Mesodermal cell (in vitro differentiated cells): Measurements from ENCODE around the gene STAG1.
"Not testable (repeated sequence)": the region's sequence is repeated elsewhere in the genome, so short reads cannot be mapped to it uniquely, and the experiment has no call there.

Source experiments
- H3K27ac ChIP-seq: 2 replicates; pipeline ENCODE4 v1.7.0; 2013; ENCODE audit warnings: mild to moderate bottlenecking, low read depth, low read length, moderate library complexity; ENCODE audit not compliant: severe bottlenecking
- H3K36me3 ChIP-seq: 2 replicates; pipeline ENCODE4 v1.7.1; 2013; ENCODE audit warnings: mild to moderate bottlenecking, low read length, moderate library complexity; ENCODE audit not compliant: control insufficient read depth, insufficient read depth
- H3K4me1 ChIP-seq: one replicate; pipeline ENCODE4 v1.7.1; 2013; ENCODE audit warnings: mild to moderate bottlenecking, low read length; ENCODE audit not compliant: insufficient read depth, control insufficient read depth, poor library complexity, severe bottlenecking
- H3K4me3 ChIP-seq: 2 replicates; pipeline ENCODE4 v1.7.0; 2013; ENCODE audit warnings: low read length, control low read depth, mild to moderate bottlenecking; ENCODE audit not compliant: insufficient read depth, poor library complexity, severe bottlenecking; ENCODE audit errors: extremely low read depth
- H3K9me3 ChIP-seq: 2 replicates; pipeline ENCODE4 v1.7.1; 2013; ENCODE audit warnings: mild to moderate bottlenecking, low read length, moderate library complexity; ENCODE audit not compliant: control insufficient read depth
- WGBS, 2 experiments: methylation state at CpG; one replicate each; pipeline ENCODE4 v1.1.5; 2013; ENCODE audit warnings: missing lambda C conversion rate in 2 of 2; ENCODE audit not compliant: insufficient coverage in 2 of 2; 5-methylcytosine and 5-hydroxymethylcytosine counted together

Gene STAG1

DNA sequence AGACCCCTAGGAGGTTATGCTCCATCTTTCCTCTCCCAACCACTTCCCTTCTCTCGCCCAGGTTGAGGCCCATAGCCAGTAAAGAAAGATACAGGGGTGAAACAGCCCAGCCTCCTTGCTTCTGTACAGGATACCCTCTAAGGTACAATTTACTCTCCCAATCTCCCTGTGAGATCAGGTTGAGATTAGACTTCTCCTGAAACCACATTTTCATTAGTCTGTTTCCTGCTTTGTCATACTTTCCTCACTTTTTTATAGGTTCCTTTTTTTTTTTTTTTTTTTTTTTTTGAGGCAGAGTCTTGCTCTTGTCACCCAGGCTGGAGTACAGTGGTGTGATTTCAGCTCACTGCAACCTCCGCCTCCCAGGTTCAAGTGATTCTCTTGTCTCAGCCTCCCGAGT, 277.3 kb downstream of the STAG1 start:
- not testable (repeated sequence) for H3K27ac ChIP-seq, H3K4me3 ChIP-seq, H3K4me1 ChIP-seq, H3K9me3 ChIP-seq
- WGBS, 2 experiments = 94 to 100% methylated on average over 1 to 2 of the region's 3 CpGs
- H3K36me3 ChIP-seq = peaks cover 34% of the 10 kb centered on the region

DNA sequence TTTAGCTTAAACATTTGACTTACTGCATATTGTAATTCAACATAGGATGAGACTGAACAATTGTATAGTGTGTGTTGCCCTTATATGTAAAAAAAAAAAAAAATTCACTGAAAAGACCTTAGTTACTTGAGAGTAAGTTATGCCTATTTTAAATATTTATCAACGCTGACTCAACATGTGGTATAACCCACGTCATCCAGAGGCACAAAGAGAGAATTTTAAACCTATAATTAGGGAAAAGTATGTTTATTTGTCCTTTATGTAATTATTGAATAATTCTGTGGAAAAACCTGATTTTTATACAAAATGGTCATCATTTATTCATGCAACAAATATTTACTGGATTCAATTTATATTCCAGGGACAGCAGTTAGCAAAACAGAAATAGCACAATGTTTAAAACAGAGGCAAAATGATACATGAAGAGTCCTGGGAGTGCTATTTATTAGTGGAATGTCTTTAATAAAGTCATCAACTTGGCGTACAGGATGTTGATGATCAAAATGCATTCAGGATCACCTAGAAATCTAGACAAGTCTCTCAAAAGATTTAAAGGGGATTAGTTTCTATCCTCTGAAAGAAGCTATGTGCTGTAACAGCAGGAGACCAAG, 278.4 kb downstream of the STAG1 start:
- no peaks in the 10 kb centered on the region for H3K4me1 ChIP-seq
- 100% methylated on average over 1 of the region's 3 CpGs; no CpG with 5 or more reads in 1 of the 2 experiments for WGBS, 2 experiments
- no peaks in the 10 kb centered on the region for H3K9me3 ChIP-seq
- peaks cover 34% of the 10 kb centered on the region for H3K36me3 ChIP-seq
- H3K4me3 ChIP-seq = no peak overlapping the region
- H3K27ac ChIP-seq = no peak overlapping the region

GRCh38 chr3:136465296-136465695, 286.9 kb downstream of the STAG1 start:
- peaks cover 22% of the 10 kb centered on the region for H3K36me3 ChIP-seq
- H3K4me3 ChIP-seq = no peak overlapping the region
- H3K27ac ChIP-seq = no peak overlapping the region
- WGBS, 2 experiments = 88 to 100% methylated on average over 3 to 4 of the region's 5 CpGs
- H3K4me1 ChIP-seq = no peaks in the 10 kb centered on the region
- H3K9me3 ChIP-seq = no peaks in the 10 kb centered on the region

DNA sequence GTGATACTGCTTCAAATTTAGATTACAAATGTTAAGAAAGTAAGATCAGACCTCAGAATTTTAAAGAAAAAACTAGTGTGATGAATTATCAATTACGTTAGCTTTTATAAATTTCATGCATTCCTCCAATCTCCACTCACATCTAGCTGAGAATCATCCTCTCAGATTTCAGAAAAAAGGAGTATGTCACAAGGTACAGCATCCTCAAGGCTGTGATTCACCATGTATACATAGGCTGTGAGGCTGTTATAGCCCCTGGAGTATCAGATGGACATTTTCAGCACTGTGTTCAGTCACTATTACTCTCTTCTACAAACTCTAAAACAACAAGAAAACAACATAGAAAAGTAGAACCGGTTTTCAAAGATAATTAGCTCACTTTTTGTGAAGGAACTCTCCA, 287.7 kb downstream of the STAG1 start:
- Histone ChIP-seq H3K9me3 (no peaks in the 10 kb centered on the region), H3K4me1 (no peaks in the 10 kb centered on the region), H3K27ac (no peak overlapping the region), H3K4me3 (no peak overlapping the region), H3K36me3 (peaks cover 22% of the 10 kb centered on the region)
- 80 to 100% methylated on average over 1 of the region's 2 CpGs for WGBS, 2 experiments

- peaks cover 22% of the 10 kb centered on the region for H3K36me3 ChIP-seq
- H3K4me1 ChIP-seq = no peaks in the 10 kb centered on the region
- H3K27ac ChIP-seq = no peak overlapping the region
- no peak overlapping the region for H3K4me3 ChIP-seq
- H3K9me3 ChIP-seq = peaks cover 6% of the 10 kb centered on the region
Observed at GRCh38 chr3:136463170-136463569, 289.0 kb downstream of the STAG1 start.

- WGBS, 2 experiments = 100% methylated on average over 1 to 2 of the region's 2 CpGs
Observed at GRCh38 chr3:136457793-136458192, 294.4 kb downstream of the STAG1 start.

DNA sequence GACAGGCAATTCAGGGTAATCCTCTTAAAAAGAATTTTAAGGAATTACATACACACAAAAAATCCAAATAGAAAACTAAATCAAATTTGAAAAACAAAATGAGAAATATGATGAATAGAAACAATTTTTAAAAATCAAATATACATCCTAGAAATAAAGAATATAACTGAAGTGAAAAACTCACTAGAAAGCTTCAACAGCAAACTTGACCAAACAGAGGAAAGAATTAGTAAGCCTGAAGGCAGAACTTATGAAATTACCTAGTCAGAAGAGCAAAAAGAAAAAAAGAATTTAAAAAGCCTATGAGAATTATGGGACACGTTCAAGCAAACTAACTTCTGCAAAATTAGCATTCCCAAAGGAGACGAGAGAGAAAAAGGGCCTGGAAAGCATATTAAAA, 296.0 kb downstream of the STAG1 start:
- peaks cover 50% of the 10 kb centered on the region for H3K36me3 ChIP-seq
- H3K27ac ChIP-seq = no peak overlapping the region
- no peak overlapping the region for H3K4me3 ChIP-seq
- no peaks in the 10 kb centered on the region for H3K4me1 ChIP-seq
- 100% methylated on average over 1 of the region's 2 CpGs; no CpG with 5 or more reads in 1 of the 2 experiments for WGBS, 2 experiments
- H3K9me3 ChIP-seq = peaks cover 33% of the 10 kb centered on the region

More at GRCh38 chr3:136457793-136458192, 294.4 kb downstream of the STAG1 start:
- Histone ChIP-seq H3K9me3 (peaks cover 33% of the 10 kb centered on the region), H3K4me1 (no peaks in the 10 kb centered on the region), H3K36me3 (peaks cover 44% of the 10 kb centered on the region), H3K27ac (no peak overlapping the region), H3K4me3 (no peak overlapping the region)

DNA sequence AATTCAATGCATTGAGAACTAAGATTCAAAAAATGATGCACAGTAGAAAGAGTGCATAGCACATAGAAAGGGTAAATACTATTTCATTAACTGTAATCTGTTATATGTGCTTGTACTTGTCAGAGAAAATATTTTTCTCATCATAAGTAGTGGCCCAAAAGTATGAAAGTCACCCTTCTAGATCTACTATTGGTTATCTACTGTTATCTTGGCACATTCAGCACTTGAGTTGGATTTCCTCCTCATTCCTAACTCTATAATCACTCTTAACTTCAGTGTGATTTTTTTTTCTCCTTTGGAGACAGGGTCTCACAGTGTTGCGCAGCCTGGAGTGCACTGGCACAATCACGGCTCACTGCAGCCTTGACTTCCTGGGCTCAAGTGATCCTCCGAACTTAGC, 307.6 kb downstream of the STAG1 start:
- no peak overlapping the region for H3K4me3 ChIP-seq
- H3K4me1 ChIP-seq = no peaks in the 10 kb centered on the region
- 100% methylated on average over 1 to 3 of the region's 3 CpGs for WGBS, 2 experiments
- H3K27ac ChIP-seq = no peak overlapping the region
- H3K36me3 ChIP-seq = peaks cover 25% of the 10 kb centered on the region
- H3K9me3 ChIP-seq = no peaks in the 10 kb centered on the region

- no peak overlapping the region for H3K4me3 ChIP-seq
- H3K36me3 ChIP-seq = peaks cover 16% of the 10 kb centered on the region
- H3K9me3 ChIP-seq = no peaks in the 10 kb centered on the region
- no CpG with 5 or more reads among the region's 2 CpGs for WGBS, 2 experiments
- no peak overlapping the region for H3K27ac ChIP-seq
- no peaks in the 10 kb centered on the region for H3K4me1 ChIP-seq
Observed at GRCh38 chr3:136437043-136437442, 315.1 kb downstream of the STAG1 start.

- 91 to 95% methylated on average over 1 to 2 of the region's 2 CpGs for WGBS, 2 experiments
- H3K27ac ChIP-seq = no peak overlapping the region
Observed at GRCh38 chr3:136434429-136434828, 317.7 kb downstream of the STAG1 start.

GRCh38 chr3:136432685-136433084, 319.5 kb downstream of the STAG1 start:
- peaks cover 4% of the 10 kb centered on the region for H3K36me3 ChIP-seq
- no peak overlapping the region for H3K4me3 ChIP-seq
- WGBS, 2 experiments = 88 to 100% methylated on average over 1 to 3 of the region's 4 CpGs
- H3K4me1 ChIP-seq = no peaks in the 10 kb centered on the region
- H3K9me3 ChIP-seq = no peaks in the 10 kb centered on the region
- no peak overlapping the region for H3K27ac ChIP-seq

More at GRCh38 chr3:136434429-136434828, 317.7 kb downstream of the STAG1 start:
- Histone ChIP-seq H3K9me3 (no peaks in the 10 kb centered on the region), H3K36me3 (peaks cover 2% of the 10 kb centered on the region), H3K4me1 (no peaks in the 10 kb centered on the region), H3K4me3 (no peak overlapping the region)
